Measurements from ENCODE around the gene CDYL. TPM values are rescaled to one million over a fixed set of nuclear protein-coding genes. Genes with fewer than 3 reads are reported as not detected.
A peak's percentile ranks its signal among the peaks of the same experiment; 100 is the strongest.

CDYL gene
- polyA plus RNA-seq, 1 donor, result 18.2 TPM

DNA sequence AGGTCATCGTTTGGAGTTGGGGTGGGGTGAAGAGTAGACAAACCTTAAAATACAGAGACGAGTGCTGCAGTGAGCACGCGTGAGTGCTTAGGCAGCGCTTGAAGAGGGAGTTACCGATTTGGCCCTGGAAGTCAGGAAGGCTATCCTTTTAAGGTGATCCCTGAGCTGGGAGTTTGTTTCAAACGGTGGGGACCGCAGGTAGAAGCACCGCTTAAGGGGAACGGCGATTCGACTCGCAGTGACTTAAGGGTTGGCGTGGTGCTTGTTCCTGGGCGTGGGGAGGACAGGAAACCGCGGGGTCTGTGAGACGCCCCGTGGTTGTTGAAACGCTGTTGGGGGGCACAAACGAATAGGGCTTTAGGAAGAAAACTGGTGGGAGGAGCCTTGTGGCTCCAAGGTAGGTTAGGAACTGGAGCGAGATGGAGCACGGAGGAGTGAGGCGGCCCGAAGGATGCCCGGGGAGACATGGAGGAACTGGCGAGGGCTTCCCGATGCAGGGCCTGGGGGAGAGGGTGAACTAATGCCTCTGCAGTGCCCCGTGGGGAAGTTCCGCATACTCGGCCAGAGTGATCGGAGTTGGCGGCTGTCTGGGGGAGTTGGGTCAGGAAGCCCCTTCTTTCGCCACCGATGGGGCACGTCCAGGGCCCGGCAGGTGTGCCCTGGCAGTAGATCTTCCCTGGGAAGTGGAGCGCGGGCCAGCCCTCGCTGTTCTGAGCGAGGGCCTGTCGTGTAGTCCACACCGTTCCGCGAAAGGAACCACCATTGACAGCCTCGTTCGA is 1.3 kb upstream of the CDYL start:
- DNase-seq, result peak; percentile 22

DNA sequence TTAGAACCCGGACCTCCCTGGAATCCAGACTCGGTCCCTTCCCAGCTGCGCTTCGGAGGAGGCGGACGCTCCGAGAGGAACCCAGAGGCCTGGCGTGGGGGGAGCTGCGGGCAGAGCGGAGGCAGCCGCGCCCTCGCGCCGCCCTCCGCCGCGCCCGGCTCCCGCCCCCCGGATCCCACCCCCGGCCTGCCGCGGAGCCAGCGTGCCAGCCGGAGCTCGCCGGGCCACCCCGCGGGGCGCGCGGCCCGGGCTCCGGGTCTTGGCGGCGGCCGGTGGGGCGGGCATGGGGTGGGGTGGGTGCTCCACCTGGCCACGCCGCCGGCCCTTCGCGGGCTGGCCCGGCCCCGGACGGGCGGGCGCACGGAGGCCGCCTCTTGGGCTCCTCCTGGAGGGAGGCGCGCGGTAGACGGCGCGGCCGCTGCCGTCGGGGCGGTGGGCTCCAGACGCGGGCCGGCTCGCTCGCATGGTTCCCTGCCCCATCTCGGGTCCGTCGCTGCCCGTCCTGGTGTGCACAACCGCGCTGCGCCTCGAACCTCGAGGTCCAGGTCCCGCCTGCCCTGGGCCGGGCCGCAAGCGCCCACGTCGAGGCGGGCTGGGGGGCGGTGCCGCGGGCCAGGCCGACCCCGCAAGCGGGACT is 592 bp upstream of the CDYL start:
- peak; percentile 77 for DNase-seq

DNA sequence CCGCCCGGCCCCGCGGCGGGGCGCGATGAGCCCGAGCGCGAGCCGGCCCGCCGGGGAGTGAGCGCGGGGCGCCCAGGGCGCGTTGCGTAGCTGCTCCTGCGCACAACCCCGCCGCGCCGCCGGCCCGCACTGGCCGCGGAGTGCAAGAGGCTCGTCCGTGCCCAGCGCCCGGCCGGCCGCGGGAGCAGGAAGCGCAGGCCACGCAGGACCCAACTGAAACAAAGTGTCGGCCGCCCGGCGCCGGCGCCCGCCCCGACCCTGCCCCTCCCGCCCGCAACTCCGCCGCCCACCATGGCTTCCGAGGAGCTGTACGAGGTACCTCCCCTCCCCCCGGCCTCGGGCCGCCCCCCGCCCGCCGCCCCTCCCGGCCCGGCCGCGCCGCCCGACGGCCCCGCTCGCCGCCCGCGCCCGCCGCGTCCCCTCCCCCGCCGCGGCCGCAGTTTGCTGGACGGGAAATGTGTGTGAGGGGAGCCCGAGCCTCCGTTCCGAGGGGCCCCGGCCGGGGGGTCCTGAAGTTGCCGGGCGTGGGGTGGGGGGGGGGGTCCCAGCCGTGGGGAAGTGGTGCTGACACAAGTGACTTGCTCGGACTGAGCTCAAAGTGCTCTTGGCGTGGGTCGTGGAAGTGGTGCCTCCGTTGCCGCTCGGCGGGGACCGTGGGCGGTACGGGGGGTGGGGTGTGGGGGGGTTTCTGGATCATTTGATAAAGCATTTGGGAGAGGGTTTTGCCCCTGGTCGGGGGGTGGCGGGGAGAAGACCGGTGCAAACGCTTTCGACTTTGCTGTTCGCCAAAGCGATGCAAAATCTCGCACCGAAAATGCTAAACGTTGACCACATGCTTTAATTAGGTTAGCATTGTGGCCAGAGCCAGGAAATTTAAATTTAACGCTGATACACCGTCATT is 539 bp downstream of the CDYL start:
- DNase-seq, result peak; percentile 49

DNA sequence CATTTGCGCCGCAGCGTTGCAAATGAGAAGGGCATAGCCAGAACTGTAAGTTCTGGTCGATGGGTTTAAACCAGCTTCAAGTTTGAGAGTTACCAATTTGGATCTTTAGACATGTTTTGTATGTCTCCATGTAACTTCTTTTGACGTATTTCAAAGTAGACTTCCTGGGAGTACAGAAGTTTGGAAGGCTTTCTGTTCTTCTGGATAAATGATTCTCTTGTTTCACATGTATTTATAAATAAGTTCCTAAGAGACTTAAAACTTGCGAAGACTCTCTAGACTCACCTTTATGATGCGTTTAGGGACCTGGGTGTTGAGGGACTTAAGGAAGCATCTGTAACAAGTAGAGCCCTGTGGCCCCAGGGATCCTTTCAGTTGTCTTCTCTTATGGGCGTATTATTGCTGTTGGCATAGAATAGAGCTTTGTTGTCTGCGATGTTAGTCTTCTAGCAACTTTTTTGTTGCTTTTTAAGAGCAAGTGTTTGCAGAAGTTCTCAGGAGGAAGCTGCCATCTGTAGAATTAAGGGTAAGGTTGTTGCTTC is 1.3 kb downstream of the CDYL start:
- DNase-seq, result peak; percentile 34

DNA sequence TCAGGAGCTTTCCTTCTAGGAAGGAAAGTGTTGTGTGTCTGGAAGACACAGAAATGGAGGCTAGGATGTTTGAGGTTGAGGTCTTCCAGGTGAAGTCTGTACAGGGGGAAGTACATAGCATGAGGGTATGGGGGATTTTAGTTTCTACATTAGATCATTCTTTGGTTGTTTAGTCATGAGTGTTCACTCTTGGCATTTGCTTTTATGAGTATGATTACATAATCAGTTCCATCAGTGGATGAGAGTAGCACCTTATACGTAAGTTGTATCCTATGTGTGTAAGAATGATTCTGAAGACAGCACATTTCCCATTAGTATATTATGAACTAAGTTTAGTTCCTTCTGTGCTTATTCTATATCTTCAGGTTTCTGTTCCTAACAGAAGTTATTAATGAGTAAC is 1.9 kb downstream of the CDYL start:
- no peak for DNase-seq

DNA sequence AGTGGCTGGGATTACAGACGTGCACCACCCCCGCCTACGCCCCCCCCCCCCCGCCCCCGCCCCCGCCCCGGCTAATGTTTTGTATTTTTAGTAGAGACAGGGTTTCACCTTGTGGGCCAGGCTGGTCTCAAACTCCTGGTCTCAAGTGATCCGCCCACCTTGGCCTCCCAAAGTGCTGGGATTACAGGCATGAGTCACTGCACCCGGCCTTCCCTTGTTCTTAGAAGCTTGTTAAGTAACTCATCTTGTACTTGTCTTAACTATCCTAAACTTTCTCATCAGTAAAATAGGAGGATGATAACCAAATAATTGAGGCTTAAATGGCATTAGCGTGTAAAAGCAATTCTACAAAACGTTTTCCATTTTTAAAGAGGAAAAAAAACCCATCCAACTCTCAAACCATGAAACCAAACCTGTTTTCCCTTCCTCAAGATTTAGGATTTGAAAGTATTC is 4.2 kb downstream of the CDYL start:
- no peak for DNase-seq

DNA sequence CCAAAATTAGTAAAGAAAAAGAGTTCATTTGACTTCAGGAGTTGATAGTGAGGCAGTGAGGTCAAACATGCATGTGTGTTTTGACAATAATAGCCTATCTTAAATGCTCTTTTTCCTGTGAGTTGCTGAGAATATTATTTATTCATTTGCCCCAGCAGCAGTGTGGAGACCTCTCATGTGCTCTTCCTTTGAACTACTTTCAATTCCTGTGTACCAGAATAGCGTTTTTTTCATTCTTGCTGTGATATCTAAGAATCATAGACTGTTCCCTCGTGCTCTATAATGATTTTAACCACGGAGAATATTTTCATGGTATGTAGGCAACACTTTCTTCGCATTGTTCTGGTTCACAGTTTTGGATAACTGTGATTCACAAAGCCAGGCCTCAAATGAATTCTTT is 5.2 kb downstream of the CDYL start:
- no peak for DNase-seq

DNA sequence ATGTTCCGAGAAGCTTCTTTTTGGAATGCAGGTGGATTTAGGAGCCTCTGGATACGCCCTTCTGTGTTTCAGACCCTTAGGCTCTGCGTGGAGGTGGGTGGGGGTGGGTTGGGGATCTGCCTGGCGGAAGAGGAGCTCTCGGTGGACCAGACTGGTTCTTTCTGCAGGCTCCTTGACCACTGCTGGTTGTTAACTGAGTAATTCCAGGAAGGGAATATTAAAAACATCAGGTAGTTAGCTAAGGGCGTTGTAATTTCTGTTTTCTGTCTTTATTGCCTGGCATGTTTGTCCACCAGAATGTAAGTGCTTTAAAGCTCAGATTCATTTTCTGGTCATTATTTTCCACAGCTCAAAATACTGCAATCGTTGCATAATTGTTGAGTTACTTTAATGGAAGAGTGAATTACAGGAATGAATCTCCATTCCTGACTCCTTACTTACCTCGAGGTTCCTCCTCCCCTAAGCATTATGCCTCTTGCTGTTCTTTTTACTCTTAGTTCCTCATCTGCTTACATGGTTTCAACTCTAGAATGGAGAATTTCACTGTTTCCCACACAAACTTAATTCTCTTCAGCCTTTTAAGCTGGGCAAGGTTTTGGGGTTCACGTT is 5.9 kb downstream of the CDYL start:
- no peak for DNase-seq

DNA sequence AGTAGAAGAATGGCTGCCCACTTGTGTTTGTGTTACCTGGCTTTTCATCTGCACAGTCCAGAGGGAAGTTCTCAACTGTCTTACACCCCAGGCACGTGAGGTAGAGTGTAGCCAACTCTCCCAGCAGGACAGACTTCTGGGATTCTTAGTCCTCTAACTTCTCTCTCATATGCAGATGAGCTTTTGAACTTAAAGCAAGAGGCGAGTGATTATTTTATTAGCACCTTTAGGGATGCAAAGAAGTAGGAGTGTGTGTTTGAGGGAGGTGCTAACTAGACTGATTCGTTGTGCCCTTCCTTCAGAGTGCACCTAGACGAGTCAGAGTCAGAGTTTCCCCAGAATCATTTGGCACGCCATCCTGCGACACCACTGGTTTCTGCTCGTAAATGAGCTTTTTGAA is 10.8 kb downstream of the CDYL start:
- no peak for DNase-seq

DNA sequence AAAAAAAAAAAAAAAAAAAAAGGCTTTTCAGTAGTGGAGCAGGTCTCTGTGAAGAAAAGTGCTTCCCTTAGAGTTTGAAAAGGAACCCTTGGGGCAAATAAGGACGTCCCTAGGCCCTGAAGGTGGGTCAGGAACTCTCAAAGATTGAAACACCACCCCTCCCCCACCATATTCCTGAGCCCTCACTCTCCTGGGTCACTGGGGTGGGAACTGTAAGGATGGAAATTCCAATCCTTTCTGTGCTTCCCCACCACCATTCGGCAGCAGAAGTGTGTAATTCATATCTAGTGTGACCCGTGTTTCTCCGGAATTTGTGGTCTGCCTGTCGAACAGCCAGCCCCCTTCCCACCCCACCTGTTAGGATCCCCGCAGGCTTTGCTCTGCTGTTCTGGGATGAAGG is 12.3 kb downstream of the CDYL start:
- DNase-seq, result no peak

DNA sequence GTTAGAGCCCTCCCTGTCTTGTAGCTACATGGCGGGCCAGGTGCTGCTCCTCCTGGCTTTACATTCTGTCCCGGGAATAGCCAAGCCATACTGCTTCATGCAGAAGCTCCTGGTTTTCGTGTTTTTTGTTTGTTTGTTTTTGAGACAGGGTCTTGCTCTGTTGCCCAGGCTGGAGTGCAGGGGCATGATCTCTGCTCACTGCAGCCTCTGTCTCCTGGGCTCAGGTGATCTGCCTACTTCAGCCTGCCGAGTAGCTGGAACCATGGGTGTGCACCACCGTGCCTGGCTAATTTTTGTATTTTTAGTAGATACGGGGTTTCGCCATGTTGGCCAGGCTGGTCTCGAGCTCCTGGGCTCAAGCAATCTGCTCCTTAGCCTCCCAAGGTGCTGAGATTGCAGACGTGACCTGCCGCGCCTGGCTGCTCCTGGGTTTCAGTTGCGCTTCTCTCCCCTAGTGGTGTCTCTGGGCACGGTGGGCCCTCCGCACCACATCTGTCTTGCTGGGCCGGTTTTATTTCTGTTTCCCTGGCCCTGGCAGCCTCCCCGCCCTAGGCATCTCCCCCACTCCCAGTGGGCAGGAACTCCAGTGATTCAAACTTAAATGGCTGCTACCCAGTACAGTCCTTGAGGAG is 12.9 kb downstream of the CDYL start:
- DNase-seq, result no peak

DNA sequence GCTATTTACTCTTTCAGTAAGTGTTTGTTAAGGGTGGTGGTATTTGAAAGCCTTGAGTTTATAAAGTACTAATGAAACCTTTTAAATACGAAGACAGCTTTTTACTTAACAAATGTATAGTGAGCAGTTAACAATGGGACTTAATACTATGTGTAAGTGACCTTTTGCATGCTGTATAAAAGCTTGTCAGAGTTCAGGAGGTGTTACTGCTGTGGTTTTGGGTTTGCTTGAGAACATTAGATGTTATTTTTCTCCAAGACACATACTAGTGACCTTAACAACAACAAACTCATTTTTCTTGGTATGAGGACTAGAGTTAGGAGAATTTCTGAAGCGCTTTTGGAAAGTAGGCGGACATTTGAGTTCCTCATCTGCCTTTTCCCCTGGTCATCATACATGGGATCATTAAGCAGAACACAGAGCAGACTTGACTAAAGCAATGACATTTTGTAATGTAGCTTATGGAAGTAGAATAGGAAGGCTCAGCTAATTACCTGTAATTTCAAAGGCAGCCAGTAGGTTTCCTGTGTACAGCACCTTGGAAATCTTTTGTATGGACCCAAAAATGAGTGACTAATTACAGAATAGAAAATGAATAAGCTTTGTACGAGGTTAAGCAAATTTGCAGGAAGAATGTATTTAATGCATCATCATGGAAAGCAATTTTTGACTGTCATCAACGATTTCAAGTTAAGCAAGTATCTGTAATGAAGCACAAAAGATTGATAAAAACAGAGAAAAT is 14.1 kb downstream of the CDYL start:
- no peak for DNase-seq

DNA sequence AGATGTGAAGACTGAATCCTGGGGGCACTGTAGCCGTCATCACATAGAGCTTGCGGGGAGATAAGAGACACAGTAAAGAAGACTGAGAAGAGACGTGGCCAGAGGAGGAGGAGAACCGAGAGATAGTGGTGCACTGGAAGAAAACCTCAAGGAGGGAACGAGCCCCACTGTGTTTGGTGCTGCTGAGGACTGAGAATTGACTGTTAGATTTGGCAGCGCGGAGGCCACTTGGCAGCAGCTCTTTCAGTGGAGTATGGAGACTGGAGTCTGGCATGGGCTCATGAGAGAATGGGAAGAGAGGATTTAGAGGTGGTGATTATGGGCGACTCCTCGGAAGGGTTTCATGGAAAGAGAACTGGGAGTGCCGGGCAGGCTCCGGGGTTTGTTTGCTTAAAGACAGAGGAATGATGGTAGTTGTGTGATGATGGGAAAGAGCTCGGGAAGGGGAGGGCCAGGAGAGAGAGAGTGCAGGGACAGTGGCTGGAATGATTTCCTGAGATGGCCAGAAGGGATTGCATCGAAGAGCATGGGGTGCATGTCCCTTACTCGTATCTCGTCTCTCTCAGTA is 18.0 kb downstream of the CDYL start:
- no peak for DNase-seq

DNA sequence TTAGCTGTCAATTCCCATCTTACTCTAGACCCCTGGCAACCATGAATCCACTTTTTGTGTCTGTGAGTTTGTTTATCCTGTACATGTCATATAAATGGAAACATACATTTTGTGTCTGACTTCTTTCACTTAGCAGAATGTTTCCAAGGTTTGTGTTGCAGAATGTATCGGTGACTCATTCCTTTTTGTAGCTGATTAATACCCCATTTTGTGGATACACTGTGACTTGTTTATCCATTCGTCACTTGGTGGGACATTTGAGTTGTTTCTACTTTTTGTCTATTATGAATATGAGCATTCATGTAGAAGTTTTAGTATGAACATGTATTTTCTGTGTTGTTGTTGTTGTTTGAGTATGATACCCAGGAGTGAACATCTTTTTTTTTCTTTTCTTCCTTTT is 21.4 kb downstream of the CDYL start:
- DNase-seq, result no peak

DNA sequence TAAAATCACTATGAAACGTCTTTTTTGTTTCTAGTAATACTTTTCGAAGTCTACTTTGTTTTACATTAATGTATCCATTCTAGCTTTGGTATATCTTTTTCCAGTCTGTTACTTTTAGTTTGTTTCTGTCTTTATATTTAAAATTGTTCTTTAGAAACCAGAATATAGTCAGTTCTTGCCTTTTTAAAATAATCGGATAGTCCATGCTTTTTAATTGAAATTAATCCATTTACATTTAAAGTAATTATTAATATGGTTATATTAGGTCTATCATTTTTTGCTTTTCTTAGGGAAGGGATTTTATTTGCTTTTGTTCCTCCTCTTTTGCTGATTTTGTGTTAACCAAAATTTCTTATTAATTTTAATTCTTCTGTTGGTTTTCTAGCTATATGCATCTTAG is 23.7 kb downstream of the CDYL start:
- DNase-seq, result no peak

DNA sequence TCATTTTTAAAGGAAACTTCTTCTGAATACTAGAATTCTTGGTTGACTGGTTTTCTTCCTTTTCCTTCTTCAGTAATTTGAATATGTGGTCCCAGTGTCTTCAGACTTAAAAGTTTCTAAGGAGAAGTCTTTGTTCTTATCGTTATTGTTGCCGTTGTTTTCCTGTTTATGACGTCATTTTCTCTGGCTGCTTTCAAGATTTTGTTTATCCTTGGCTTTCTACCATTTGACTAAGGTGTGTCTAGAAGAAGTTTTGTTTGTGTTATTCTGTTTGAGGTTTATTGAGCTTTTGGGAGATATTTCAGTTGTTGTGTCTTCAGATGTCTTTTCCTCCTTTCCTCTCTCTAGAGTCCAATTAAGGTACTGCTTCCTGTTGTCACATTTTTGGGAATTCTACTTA is 24.5 kb downstream of the CDYL start:
- DNase-seq, result no peak

DNA sequence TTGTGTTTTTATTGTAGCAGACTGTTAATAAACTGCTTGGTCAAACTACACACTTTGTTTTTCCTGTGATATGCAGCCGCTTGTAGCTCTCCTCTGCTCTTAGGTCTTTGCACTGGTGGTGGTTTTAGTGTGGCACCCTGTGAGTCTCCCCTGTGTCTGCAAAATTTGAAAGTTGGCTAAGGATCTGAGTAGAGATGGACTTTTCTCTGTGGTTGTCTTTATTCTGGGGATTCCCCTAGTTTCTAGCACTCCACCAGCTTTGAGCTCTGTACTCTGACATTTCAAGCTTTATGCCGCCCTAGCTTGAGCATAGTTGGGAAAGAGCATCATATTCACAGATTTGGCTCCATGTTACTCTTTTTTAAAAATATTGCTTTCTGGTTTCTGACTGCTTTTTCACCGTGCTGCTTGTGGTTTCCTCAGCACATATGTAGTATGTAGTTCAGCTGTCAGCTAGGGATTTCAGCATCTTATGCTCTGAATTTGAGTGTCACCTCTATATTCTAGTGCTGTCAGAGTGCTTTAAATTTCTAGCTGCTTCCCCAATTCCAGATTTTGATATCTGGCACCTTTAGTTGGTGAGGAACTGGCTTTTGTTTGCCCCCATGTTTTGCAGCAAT is 25.4 kb downstream of the CDYL start:
- no peak for DNase-seq

DNA sequence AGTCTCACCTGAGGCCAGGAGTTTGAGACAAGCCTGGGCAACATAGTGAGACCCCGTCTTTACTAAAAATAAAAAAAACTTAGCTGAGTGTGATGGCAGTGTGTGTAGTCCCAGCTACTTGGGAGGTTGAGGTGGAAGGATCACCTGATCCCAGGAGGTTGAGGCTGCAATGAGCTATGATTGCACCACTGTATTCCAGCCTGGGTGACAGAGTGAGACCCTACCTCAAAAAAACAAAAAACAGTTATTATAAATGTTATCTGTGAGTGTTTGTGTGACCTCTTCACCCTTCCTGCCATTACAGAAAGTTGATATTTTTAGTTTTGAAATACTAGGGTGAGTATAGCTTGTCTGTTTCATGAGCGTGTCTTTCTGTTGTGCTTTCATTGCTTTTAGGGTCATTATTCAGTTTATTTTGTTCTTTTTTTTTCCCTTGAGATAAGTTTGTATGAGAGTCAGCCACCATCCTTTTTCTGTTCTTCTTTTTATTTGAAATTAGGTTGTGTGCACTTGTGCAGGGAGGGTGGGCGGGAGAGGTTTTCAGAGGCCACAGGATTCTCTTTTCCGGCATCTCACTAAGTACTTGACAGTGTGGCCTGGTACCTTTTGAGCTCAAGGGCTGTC is 26.2 kb downstream of the CDYL start:
- DNase-seq, result no peak

DNA sequence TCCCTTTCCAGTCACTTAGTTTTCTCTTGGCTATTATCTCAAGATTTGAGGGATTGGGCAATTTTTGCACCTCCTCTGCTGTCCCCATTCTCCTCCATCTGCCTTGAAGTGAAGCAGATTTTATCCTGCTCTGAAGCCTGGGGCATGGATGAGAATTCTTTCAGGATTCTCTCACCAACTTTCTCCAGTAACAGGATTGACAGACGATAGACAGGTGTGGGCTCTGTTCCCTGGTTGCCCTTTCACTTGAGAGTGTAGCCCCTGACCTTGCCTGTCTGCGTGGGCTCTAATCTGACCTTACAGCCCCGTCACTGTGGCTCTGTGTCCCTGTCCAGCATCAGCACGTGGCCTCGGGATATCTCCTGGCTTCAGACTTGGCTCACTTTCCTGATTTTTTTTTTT is 27.1 kb downstream of the CDYL start:
- DNase-seq, result no peak

DNA sequence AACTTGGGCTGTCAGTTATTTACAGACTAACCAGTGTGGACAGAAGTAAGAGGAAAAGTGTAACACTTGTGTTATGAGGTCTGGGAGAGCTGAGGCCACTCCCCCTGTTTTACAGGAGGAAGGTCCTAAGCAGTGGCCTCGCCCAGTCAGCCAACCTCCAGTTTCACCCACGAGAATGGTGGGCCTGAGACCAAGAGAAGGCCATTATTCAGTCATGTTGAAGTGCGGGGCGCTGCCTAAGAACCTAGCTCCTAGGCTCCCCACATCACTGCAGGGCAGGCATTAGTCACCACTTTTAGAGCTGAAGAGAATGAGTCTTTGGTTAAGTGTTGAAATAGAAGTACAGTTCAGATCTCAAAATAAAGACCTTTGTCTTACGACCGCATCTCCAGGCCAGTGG is 27.9 kb downstream of the CDYL start:
- no peak for DNase-seq

Data from hindlimb muscle (tissue), 1 donor.